Activated effector memory CD4-positive, alpha-beta T cell treated with anti-CD3 and anti-CD28 coated beads, Interleukin-2, amount 50 U/mL, for 16 hours (primary cell): ENCODE results near the gene NOX5.

Experiments used
- DNase-seq: peaks from one replicate; pipeline ENCODE4 v3.0.0-alpha.2; 2020

The NOX5 gene

DNA sequence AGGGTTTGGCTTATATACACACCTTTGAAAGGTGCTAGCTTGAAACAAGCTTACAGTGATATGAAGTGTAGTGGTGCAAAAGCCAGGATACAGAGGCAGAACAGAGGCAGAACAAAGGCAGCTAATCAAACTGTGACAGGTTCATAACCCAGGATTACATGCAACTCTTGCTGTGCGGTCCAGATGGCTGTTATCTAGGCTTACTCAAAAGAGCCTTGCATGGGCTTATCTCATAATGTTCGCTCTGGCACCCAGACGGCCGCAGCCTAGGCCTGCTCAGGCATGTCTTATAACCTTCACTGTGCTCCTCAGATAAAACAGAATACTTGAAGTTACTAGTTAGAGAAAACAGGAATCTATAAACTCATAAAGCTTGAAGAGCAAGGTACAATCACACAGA lies 22.8 kb upstream of the NOX5 start:
- DNase-seq, result no peak

DNA sequence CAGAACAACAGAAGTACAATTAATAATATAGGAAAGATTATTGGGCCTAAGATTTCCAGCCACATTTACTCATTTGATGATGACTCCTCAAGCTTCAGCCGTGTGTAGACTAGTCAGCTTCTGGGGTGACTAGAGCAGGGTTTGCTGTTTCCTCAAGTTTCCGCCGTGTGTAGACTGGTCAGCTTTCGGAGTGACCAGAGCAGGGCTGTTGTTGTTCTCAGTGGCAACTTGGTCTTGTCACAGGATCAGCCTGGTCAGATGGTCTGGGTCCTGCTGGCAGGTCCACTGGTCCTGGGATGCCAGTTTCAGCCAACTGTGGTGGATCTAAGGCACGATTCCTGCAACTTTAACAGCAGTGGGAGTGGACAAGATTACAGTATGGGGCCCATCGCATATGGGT lies 21.8 kb upstream of the NOX5 start:
- DNase-seq, result no peak

DNA sequence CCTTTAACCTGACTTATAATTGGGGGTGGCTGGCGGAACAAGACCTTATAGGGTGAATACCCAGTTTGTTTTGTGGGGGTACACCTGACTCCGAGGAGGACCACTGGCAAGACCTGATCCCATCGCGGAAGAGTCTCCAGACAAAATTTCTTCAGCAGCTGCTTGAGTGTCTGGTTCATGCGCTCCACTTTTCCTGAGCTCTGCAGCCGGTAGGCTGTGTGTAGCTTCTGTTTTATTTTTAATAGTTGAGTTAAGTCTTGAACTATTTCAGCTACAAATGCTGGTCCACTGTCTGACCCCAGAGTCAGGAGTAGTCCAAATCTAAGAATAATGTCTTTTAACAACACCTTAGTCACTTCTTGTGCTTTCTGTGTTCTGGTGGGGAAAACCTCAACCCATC lies 21.2 kb upstream of the NOX5 start:
- DNase-seq, result no peak

DNA sequence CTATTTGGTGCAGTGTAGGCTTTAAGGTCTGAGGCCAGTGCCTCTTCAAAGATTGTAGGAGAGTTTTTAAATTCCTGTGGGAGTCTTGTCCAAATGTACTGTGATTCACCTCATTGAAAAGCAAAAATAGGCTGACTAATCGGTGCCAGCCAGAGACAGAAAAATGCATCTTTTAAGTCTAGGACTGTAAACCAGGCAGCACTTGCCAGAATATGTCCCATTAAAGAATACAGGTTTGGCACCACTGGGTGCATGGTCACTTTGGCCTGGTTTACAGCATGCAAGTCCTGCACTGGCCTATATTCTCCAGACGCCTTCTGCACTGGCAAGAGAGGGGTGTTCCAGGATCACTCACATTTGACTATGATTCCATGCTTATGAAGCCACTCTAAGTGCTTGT lies 20.3 kb upstream of the NOX5 start:
- DNase-seq, result no peak

DNA sequence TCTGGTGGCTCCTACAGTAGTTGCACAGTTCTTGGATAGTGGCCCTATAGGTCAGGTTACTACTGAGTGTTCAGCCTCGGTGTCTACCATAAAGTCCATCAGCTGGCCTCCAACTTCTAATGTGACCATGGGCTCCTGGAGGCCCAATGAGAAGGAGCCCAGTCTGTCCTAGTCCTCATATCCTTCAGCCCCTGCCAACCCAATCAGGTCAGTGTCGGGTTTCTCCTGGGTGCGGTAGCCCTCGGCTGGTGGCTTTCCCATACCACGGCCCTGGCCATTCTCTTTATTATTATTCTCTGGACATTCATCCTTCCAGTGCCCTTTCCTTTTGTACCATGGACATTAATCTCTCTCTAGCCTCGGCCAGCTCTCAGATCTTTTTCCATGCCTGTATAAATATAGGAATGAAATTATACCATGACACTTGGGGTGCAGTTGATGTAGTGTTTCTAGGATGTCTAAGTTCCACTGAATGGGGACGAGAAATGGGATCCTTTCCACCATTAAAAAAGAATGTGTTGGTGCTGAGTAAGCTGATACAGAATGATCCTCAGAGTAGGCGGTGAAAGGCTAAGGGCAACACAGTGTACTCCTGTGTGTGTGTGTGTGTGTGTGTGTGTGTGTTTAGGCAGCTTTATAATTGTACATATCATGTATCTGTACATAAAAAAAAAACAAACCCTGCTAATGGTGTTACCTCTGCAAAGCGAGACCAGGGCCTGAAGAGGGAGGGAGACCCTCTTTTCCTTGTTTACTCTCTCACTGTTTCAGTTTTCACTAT lies 19.3 kb upstream of the NOX5 start:
- no peak for DNase-seq

DNA sequence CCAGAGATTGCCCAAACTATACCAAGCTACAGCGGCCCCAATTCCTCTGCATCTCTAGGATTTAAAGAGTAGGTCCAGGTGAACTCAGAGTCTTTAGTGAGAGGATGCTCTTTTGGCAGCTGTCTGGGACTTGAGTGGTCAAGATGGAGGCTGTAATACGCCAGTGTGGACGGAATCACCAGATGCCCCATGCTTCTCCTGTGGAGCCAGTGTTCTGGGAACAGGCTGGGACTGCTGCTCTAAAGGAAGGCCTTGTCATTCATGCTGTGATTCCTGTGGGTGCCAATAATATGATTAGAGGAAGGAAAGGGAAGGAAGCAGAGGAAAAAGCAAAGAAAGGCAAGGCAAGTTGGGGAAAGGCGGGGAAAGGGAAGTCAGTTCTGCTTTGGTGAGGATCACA lies 17.4 kb upstream of the NOX5 start:
- DNase-seq, result no peak

DNA sequence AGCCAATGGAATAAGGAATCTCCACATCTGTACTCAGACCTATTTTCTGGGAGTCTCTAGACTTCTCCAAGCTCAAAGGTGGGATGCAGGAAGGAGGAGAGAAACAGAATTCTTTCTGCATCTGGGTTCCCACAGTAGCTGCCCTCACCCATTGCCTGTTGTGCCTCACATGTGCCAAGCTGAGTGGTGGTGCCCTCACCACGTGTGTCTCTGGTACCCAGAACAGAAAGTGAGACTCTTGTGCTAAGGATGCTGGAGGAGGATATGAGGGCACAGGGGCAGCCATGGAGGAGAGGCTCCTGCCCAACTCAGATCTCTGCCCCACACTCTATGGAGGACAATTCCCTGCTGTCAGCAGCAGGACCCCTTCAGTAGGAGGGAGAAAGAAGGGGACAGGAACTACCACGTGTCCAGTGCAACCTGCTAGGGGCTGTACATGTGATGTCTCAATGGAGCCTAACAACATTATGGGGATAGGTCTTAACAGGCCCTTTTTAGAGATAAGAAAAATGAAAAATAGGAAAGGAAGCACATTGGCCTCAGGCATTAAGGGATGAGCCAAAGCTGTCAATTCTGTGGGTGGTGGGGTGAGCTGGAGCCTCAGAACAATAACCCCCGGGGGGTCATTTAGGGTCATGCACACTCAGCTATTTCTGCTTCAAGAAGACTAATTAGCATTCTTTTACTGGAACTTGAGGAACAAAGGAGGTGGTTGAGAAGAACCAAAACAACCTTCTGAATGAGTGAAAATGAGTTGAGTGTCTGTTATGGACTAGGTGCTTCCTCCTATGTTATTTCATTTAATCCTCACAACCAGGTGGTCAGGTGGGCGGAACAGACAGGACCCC lies 16.3 kb upstream of the NOX5 start:
- no peak for DNase-seq

DNA sequence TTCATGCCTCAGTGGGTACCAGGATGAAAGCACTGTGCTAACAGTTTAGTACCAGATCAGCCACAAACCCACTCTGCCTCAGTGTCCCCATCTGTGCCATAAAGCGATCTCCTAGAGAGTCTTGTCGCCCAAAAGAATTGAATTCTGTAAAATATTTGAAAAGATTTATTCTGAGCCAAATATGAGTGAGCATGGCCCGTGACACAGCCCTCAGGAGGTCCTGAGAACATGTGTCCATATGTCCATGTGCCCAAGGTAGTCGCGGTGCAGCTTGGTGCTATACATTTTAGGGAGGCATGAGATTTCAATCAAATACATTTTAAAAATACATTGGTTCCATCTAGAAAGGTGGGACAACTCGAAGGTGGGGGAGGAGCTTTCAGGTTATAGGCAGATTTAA lies 15.4 kb upstream of the NOX5 start:
- DNase-seq, result no peak

DNA sequence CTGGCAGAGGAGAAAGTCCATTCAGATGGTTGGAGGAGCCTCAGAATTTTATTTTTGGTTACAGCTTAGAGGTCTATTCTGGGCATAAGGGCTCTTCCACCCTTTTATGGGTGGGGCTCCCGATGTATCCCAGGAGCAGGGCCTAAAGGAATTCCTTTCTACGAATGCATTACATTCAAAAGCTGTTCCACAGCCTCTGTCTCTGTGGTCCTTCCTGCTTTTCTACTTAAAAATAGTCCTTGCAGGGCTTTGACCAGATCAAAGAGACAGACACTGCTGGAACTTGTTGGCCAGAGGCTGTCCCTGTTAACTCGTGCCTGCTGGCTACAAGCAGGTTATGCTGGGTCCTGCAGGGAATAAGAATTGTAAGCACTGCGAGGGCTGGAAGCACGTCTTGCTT lies 14.4 kb upstream of the NOX5 start:
- DNase-seq, result no peak

DNA sequence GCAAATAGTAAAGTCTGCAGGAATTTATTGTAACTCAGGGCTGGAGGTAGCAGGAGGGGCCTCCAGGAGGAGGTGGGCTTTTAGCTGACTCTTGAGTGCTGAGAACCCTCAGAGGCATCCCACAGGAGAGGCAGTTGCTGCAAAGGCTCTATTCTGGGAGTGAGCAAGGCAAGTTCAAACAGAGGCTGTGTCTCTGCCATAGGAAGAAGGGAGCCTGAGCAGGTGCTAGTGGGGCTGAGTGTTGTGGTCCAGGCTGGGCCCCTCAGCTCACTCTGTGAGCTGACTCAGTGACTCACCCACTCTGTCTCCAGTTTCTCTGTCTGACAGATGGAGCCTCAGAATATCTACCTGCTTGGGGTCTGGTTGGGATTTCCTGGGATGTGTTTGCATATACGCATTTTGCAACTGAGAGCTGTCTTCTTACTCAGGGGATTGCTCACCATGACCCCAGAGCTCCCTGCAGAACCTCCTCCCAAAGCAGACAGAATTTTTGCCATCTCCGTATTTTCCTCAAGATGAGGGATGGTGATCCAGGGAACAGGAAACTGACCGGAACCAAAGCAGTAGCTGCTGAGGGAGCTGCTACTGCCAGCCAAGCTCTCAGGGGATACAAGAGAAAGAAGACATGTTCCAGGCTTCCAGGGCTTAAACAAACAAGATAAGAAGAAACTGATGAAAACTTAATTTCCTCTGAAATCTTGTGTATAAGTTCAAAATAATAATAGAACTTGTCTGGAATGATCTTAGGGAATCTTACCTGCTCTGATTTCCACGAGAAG lies 13.6 kb upstream of the NOX5 start:
- no peak for DNase-seq

DNA sequence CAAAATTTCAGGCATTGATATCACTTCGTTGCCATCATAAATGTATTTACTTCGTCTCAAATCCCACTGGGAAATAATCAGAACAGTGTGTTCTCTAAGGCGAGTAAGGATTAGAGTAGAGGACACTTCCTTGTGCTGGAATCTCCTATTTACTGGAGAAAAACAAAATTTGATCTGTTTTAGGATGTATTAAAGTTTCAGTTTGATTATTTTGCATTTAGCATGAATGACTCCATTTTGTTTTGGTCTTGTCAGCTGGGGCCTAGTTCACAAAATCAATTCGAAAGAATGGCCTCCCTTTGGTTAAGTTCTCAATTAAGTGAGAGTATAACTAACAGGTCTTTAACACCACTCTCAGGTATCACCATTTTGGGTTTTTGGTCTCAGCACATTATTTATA lies 11.7 kb upstream of the NOX5 start:
- DNase-seq, result no peak

DNA sequence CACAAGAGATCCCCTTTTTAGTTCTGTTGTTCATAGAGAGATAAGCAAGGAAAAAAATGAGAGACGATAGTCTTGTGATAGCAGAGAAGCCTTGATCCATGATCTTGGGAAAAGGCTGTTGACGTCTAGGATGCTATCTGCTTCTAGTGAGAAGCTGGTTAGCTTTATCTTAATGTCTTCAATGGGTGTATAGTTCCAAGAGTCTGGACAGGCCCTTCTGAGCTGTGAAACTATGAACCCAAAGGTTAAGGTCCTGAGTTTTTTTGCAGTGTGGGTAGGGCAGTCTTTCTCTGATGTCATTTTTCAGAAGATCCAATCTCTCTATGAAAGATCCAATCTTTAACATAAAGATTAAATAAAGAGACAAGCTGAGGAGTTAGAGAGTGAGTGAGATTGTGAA lies 10.5 kb upstream of the NOX5 start:
- no peak for DNase-seq

DNA sequence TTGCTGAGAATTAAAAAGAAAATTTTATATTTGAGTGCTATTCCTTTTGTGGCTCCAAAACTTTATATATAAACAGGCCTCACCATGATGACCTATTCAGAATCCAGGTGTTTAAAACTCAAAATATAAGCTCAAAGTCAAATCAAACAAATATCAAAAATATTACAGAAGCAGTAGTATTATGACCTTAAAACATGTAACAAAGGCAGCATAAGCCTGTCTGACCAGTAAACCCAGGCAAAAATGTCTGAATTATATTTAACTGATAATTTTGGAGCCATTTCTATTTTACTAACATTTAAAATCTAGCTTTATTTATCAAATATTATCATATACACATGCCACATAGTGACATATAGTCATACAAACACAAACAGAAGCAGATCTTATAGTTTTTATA lies 6.4 kb upstream of the NOX5 start:
- DNase-seq, result no peak

DNA sequence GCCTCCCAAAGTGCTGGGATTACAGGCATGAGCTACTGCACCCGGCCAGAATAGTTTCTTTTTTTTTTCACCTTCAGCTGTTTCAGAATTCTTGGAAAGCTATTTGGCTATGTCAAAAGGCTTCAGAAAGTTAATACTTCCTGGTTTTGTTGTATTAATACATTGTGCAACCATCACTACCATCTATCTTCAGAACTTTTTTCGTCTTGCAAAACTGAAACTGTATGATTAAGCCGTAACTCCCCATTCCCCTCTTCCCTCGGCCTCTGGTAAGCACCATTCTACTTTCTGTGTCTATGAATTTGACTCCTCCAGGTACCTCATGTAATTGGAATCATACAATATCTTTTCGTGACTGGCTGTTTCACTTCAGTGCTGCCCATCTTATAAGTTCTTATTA lies 5.2 kb upstream of the NOX5 start:
- DNase-seq, result no peak

DNA sequence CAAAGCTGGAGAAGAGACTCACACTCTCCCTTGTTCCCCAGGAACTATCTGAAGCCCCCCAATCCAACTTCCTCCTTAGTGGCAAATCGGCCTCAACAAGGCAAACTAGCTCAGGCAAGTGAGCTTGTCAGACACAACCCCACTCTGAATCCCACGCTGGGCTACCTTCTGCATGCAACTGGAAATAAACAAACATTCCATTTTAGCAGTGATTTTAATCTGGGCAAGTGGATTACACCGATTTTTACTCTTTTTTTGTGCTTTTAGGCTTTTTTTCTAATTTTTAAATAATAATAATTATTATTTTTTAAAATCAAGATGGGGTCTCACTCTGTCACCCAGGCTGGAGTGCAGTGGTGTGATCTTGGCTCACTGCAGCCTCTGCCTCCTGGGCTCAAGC lies 2.9 kb upstream of the NOX5 start:
- no peak for DNase-seq

DNA sequence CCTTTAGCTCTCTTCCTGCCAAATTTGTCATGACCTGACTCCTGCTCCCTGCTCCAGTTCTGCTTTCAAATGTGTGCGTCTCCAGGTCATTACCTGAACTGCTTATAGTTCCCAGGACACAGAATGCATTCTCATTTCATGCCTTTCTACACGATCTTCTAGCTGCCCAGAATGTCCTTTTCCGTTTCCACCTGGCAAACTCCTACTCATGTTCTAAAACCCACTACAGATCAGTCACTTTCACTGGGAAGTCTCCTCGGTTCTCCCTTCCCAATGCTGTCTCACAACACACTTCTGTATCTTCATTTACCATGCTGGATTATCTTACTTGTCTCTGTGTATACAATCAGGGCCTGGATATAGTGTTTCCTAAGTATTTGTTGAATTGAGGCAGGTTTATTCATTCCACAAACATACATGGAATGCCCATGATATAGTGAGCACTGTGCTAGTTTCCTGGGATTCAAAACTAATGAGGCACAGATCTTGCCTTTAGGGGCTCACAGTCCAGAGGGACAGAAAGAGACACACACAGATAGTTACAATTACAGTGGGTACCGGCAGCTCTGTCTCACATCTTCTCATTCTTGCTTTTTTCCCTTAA lies 1.6 kb upstream of the NOX5 start:
- DNase-seq, result no peak

DNA sequence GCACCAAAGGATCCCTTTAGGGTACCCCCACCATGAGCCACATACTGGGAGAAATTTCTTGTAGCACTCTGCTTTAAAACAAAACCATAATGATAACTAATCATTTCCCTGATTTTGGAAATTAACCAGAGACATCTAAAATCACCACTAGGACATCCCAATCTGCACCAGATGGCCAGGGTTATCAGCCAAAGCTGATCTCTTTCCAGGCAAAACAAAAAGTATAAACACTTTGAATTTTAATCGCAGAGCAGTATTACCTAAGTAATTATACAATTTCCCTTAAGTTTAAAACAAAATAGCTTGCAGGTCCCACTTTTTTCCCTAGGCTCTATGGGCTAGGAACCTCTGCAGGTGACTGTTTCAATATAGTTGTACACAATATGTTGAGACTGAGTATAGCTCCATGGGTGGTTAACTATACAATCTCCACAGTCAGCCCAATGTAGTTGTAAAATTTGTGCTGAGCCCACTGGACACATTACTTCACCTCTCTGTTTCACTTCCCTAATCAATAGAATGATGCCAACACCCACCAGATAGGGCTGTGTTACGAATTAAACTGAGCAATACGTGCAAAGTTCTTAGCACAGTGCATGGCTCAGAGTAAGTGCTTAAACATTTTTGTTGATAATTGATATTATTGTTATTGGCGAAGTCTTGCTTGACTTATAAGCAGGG lies 629 bp upstream of the NOX5 start:
- DNase-seq, result no peak

DNA sequence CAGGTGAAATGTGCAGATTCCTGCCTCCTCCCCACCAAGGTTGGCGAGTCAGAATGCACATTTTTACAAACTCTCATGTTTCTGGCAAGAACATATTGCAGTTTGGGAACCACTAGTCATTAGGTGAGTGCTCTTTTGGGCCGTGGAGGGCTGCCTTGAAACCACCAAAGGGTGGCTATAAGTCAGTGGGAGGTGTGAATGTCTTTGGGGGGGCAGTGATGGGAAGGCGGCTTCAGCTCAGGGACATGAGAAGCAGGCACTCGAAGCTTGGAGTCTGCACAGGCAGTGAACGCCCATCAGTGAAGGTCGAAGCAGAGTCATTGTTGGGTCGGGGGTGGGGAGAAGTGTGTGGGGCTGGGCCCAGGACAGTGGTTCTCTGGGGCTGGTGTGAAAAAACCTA lies 1.1 kb downstream of the NOX5 start:
- DNase-seq, result no peak

DNA sequence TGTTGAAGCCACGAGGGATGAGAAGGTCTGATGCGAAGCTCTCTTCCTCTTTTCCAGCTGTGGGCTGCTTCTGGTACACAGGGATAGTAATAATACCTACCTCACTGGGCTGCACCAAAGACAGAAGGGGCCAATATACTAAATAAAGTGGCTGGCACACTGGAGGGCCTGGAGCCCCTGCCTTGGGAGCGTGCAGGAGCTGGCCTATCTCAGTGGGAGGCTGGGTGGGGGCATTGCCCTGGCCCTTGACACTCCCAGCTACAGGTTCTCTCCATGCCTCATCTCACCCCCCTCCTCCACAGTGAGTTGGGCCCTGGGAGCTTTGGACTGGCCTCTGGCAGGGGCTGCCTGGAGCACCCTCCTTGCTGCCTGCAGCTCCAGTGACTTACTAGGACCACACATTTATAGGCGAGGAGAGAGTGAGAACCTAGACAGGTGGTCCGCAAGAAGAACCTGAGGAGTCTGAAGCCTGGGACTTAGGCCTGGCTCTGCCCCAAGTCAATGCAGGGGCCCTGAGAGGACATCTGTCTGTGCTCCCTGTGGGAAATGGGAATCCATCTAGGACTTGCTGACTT lies 1.6 kb downstream of the NOX5 start:
- no peak for DNase-seq

DNA sequence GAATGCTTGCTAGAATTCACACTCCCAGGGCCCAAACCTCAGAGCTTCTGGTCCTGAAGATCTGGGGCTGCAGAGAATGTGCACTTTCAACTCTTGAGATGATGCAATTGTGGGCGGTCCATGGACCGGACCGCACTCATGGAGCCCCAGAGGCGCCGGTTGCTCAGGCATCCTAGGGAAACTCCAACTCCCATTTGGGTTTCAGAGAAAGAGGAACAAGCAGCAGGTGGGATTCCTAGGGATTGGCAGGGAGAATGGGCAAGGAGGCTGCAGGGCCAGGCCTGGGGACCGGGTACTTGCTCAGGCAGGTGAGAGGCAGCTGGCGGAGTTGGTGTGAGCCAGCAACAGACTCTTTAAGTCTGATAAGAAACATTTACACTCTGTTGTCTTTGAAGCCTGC lies 3.5 kb downstream of the NOX5 start:
- DNase-seq, result no peak

DNA sequence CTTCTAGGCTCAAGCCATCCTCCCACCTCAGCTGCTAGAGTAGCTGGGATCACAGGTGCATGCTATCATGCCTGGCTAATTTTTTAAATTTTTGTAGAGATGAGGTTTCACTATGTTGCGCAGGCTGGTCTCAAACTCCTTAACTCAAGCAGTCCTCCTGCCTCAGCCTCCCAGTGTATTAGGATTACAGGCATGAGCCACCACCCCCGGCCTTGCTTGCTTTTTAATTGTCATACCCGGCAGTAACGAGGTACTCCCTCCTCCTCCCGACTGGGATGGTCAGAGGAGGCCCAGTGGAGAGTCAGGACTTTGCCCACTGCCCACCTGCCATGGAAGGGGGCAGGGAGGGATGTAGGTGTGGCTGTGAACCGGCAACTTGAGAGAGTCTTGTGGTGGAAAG lies 4.5 kb downstream of the NOX5 start:
- DNase-seq, result no peak

DNA sequence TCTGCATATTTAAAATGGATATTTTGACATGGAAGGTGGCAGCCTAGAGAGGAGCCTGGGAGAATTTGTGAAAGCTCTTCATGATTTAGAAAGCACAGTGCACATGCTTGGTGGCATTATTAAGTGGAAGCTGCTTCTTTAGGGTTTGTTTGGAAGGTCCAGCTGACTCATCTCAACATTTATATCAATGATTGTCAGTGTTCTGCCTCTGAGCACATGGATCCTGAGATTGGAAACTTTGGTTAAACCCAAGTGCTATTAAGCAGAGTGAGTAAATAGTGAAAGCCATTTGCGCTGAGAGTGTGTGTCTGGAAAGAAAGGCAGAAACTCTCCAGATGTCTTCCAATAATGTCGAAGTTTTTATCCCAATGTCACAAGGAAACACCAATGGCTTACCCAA lies 7.4 kb downstream of the NOX5 start:
- DNase-seq, result no peak
